ENCODE measurements around the gene LRRC8E. TPM values are rescaled to one million over a fixed set of nuclear protein-coding genes. Genes with fewer than 3 reads are reported as not detected.

LRRC8E gene
- total RNA-seq, 4 donors from 2014 or later, result 0.15 to 2.1 TPM; not detected in 2

- Histone ChIP-seq H3K4me1 (no peaks in the 10 kb centered on the region), H3K27me3 (no peaks in the 10 kb centered on the region), H3K27ac (no peak overlapping the region), H3K4me3 (no peak overlapping the region), H3K36me3 (no peaks in the 10 kb centered on the region), H3K9me3 (no peaks in the 10 kb centered on the region)
- intact Hi-C loops (cut with DNase I; ENCODE audit: low total_unique reads), result no loop called here
- no peak for DNase-seq
- no peak for TF ChIP-seq CTCF (IDR thresholded peaks at IDR 0.05)
- no peak for TF ChIP-seq POLR2A (IDR thresholded peaks at IDR 0.05)
Measured at GRCh38 chr19:7947939-7948338, 59.6 kb downstream of the LRRC8E start.

Other genes starting within 250 kb of the LRRC8E start
- not detected for gene RETN, start 219.5 kb upstream of the LRRC8E start, total RNA-seq
- gene MCEMP1, start 211.4 kb upstream of the LRRC8E start, total RNA-seq, result under 1 TPM in 1 of 4 donors, not detected in 3; 0.67 TPM
- 100 to 1,000 TPM in 1 of 4 donors, 10 to 100 TPM in 3; 12.4 to 156 (median 41.0) TPM for gene TRAPPC5, start 207.7 kb upstream of the LRRC8E start, total RNA-seq
- gene FCER2, start 186.4 kb upstream of the LRRC8E start, total RNA-seq, result under 1 TPM in 1 of 4 donors, not detected in 3; 0.28 TPM
- not detected for gene CLEC4G, start 156.4 kb upstream of the LRRC8E start, total RNA-seq
- gene CD209, start 141.0 kb upstream of the LRRC8E start, total RNA-seq, result 10 to 100 TPM in 1 of 4 donors, 1 to 10 TPM in 2, not detected in 1; 2.6 to 14.4 (median 8.8) TPM
- gene CLEC4M, start 125.3 kb upstream of the LRRC8E start, total RNA-seq, result under 1 TPM in 1 of 4 donors, not detected in 3; 0.62 TPM
- 10 to 100 TPM in 3 of 4 donors, 1 to 10 TPM in 1; 9.1 to 14.9 (median 12.4) TPM for gene EVI5L, start 58.3 kb upstream of the LRRC8E start, total RNA-seq
- under 1 TPM in 2 of 4 donors, not detected in 2; 0.35 to 0.85 TPM for gene PRR36, start 14.1 kb upstream of the LRRC8E start, total RNA-seq
- gene MAP2K7, start 15.4 kb downstream of the LRRC8E start, total RNA-seq, result 10 to 100 TPM in 2 of 4 donors, 1 to 10 TPM in 1, under 1 TPM in 1; 0.59 to 40.2 (median 9.4) TPM
- 1 to 10 TPM in 1 of 4 donors, not detected in 3; 5.2 TPM for gene TGFBR3L, start 26.3 kb downstream of the LRRC8E start, total RNA-seq
- 10 to 100 TPM; 11.8 to 66.8 (median 19.0) TPM for gene SNAPC2, start 31.8 kb downstream of the LRRC8E start, total RNA-seq
- gene CTXN1, start 37.6 kb downstream of the LRRC8E start, total RNA-seq, result 10 to 100 TPM in 2 of 4 donors, 1 to 10 TPM in 1, not detected in 1; 7.2 to 47.1 (median 14.9) TPM
- 100 to 1,000 TPM in 1 of 4 donors, 10 to 100 TPM in 3; 41.1 to 117 (median 62.9) TPM for gene TIMM44, start 55.2 kb downstream of the LRRC8E start, total RNA-seq
- gene ELAVL1, start 117.1 kb downstream of the LRRC8E start, total RNA-seq, result 10 to 100 TPM; 14.1 to 71.7 (median 39.3) TPM
- gene CCL25, start 164.2 kb downstream of the LRRC8E start, total RNA-seq, result not detected

Data from uterus (tissue), 4 donors.